Brain microvascular endothelial cell (primary cell): ENCODE data around the gene YY1AP1.
"Not testable (repeated sequence)": the region's sequence is repeated elsewhere in the genome, so short reads cannot be mapped to it uniquely, and the experiment has no call there.

Experiments
- DNase-seq: peaks from one replicate; pipeline ENCODE4 v3.0.0-alpha.2; 2020
- H3K27ac ChIP-seq: fragments of 250-450 bp; sonication (Bioruptor Pico); 2 replicates; pipeline ENCODE4 v1.5.1; 2020; ENCODE audit warnings: mild to moderate bottlenecking, moderate library complexity
- H3K27me3 ChIP-seq: fragments of 250-450 bp; sonication (Bioruptor Pico); replicated peaks from 2 replicates; pipeline ENCODE4 v1.5.1; 2020; ENCODE audit warnings: mild to moderate bottlenecking
- H3K36me3 ChIP-seq: fragments of 250-450 bp; sonication (Bioruptor Pico); replicated peaks from 2 replicates; pipeline ENCODE4 v1.5.1; 2020; ENCODE audit warnings: mild to moderate bottlenecking
- H3K4me3 ChIP-seq: 2 replicates; pipeline ENCODE4 v1.5.1; 2011; ENCODE audit warnings: low read depth, mild to moderate bottlenecking, control low read depth, low read length, moderate library complexity
- in situ Hi-C: cut with HindIII; loops from 2 replicates; pipeline ENCODE4 v1.10.0; 2017; ENCODE audit warnings: low sequenced_read_pairs, low pct_ligation_motif_present
- TF ChIP-seq, protein P1 (sequence below): IDR thresholded peaks from 2 replicates; pipeline ENCODE4 v1.5.1; 2011; ENCODE audit warnings: low read depth, mild to moderate bottlenecking, moderate library complexity, low read length, control low read depth, inconsistent platforms; ENCODE audit errors: missing control alignments

Gene YY1AP1

DNA sequence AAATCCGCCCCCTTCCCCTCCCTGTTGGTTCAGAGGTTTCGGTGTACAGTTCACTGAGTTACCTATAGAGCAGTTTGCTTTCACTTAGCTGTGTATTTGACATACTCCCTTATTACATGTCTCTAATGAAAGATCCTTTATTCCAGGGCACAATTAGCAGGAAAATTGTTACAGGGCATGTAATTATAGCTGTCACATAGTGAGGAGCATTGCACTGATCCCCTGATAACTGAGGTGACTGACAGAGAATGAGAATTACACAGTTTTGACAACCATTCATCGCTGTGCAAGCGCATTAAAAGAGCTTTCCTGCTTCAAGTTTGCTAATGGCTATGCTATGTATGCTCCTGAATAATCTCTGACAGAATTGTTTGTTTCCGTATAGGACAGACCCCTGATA, 27.2 kb upstream of the YY1AP1 start:
- in situ Hi-C loops: no loop called here

DNA sequence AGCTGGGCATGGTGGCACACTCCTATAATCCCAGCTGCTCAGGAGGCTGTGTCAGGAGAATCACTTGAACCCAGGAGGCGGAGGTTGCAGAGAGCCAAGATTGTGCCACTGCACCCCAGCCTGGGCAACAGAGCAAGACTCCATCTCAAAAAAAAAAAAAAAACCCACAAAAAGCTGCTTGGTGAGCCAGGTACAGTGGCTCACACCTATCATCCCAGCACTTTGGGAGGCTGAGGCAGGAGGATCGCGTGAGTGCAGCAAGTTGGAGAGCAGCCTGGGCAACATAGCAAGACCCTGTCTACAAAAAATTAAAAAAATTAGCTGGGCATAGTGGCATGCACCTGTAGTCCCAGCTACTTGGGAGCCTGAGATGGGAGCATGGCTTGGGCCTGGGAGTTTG, 26.5 kb upstream of the YY1AP1 start:
- H3K4me3 ChIP-seq, in situ Hi-C loops, H3K27me3 ChIP-seq, DNase-seq, H3K27ac ChIP-seq: not testable (repeated sequence)
- H3K36me3 ChIP-seq: peaks cover 25% of the 10 kb centered on the region

More for the DNA sequence above, 27.2 kb upstream of the YY1AP1 start:
- Histone ChIP-seq H3K27me3 (no peaks in the 10 kb centered on the region), H3K4me3 (no peak overlapping the region), H3K27ac (no peak overlapping the region), H3K36me3 (peaks cover 22% of the 10 kb centered on the region)
- no peak for DNase-seq
- TF ChIP-seq, protein P1, sequence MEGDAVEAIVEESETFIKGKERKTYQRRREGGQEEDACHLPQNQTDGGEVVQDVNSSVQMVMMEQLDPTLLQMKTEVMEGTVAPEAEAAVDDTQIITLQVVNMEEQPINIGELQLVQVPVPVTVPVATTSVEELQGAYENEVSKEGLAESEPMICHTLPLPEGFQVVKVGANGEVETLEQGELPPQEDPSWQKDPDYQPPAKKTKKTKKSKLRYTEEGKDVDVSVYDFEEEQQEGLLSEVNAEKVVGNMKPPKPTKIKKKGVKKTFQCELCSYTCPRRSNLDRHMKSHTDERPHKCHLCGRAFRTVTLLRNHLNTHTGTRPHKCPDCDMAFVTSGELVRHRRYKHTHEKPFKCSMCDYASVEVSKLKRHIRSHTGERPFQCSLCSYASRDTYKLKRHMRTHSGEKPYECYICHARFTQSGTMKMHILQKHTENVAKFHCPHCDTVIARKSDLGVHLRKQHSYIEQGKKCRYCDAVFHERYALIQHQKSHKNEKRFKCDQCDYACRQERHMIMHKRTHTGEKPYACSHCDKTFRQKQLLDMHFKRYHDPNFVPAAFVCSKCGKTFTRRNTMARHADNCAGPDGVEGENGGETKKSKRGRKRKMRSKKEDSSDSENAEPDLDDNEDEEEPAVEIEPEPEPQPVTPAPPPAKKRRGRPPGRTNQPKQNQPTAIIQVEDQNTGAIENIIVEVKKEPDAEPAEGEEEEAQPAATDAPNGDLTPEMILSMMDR: no peak

DNA sequence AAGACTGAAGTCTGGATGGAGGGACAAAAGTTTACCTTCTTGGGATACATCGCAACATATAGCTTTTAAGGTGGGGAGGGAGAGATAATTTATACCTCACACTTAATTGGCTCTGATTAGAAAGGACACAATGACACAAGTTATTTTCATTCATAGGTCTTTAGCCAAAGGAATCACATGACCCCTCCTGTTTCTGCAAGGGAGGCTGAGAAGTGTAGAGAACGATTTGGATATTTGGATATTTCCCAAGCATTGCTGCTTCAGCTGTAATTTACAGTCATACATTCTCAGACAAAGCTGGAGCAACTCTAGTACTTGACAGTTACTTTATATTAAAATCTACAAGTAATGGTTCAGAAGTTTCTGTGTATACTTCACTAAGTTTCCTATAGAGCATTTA, 24.5 kb upstream of the YY1AP1 start:
- DNase-seq: no peak
- in situ Hi-C loops: no loop called here
- no peak overlapping the region for H3K4me3 ChIP-seq
- TF ChIP-seq, protein P1: no peak
- no peak overlapping the region for H3K27ac ChIP-seq
- H3K27me3 ChIP-seq: no peaks in the 10 kb centered on the region
- peaks cover 20% of the 10 kb centered on the region for H3K36me3 ChIP-seq

DNA sequence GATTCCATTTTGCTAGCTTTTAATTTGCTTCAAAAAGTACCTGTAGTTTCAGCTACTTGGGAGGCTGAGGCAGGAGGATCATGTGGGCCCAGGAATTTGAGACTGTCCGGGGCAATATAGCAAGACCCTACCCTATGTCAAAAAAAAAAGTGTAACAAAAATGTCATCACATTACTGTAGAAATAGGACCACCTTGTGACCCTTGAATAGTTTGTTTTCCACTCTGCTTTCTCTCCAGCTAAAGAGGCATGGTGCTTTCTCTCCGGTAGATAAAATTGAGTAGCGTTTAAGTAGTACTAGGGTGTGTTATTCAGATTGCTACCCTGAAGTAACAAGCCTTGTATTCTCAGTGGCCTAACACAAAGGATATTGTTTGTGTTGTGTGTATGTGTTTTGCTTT, 24.1 kb upstream of the YY1AP1 start:
- H3K36me3 ChIP-seq: peaks cover 20% of the 10 kb centered on the region
- in situ Hi-C loops, H3K27ac ChIP-seq, H3K27me3 ChIP-seq, DNase-seq, H3K4me3 ChIP-seq: not testable (repeated sequence)

DNA sequence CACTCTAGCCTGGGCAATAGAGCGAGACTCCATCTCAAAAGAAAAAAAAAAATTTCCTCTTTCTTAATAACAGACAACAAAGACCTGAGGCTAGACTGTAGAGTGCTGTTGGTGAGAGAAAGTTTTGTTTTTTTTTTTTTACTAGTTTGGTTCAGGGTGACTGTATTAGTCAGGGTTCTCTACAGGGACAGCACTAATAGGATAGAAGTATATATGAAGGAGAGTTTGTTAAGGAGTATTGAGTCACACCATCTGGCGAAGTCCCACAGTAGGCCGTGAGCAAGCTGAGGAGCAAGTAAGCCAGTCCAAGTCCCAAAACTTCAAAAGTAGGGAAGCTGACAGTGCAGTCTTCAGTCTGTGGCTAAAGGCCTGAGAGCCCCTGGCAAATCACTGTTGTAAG, 22.9 kb upstream of the YY1AP1 start:
- H3K27ac ChIP-seq, in situ Hi-C loops: not testable (repeated sequence)
- H3K36me3 ChIP-seq: peaks cover 20% of the 10 kb centered on the region

DNA sequence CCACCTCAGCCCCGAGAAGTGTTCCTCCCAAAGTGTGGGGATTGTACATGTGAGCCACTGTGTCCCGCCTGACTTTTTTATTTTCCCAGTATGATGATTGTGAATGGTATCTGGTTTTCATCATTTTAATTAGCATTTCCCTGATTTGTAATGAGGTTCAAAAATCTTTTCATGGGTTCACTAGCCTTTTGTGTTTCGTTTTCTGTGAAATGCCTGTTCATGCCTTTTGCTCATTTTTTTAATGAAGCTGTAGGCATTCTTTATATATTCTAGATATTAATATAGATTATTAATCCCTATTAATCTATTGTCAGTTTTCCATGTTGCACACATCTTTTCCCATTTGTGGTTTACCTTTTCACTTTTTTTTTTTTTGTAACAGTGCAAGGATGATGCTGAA, 20.8 kb upstream of the YY1AP1 start:
- DNase-seq: no peak
- in situ Hi-C loops: no loop called here
- Histone ChIP-seq H3K27ac (no peak overlapping the region), H3K4me3 (no peak overlapping the region), H3K27me3 (no peaks in the 10 kb centered on the region), H3K36me3 (peaks cover 20% of the 10 kb centered on the region)
- TF ChIP-seq, protein P1: no peak

More for the DNA sequence above, 22.9 kb upstream of the YY1AP1 start:
- H3K4me3 ChIP-seq, H3K27me3 ChIP-seq, DNase-seq: not testable (repeated sequence)

DNA sequence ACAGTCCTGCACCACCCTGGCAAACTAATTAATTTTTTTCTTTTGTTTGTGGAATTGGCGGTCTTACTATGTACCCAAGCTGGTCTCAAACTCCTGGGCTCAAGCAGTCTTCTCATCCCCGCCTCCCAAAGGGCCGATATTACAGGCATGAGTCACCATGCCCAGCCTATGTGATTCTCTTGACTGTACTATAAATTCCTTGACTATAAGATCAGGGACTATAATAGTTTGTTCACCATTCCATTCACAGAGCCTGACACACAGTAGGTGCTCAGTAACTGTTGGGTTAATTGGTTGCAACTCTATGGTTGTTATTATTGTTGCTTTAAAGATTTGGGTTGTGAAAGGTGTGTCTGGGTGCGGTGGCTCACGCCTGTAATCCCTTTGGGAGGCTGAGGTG, 17.6 kb upstream of the YY1AP1 start:
- H3K36me3 ChIP-seq: peaks cover 4% of the 10 kb centered on the region
- in situ Hi-C loops: no loop called here
- peak; percentile 75 for DNase-seq
- H3K27me3 ChIP-seq: no peaks in the 10 kb centered on the region
- no peak overlapping the region for H3K27ac ChIP-seq
- no peak overlapping the region for H3K4me3 ChIP-seq
- TF ChIP-seq, protein P1: no peak

DNA sequence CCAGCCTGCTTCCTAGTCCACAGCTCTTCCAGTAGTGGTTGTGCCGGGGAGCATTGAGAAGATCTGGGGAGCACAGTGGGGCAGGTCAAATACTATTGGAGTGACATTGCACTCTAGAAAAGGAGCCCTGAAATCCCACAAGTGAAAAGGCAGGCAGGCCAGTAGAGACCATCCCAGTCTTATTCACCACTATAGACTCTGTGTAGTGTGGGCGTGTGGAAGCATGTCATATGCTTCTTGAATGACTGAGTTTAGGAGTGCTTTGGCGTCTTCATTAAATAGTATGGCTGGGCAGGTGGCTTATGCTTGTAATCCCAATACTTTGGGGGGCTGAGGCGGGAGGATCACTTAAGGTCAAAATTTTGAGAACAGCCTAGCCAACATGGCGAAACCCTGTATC, 15.8 kb upstream of the YY1AP1 start:
- H3K36me3 ChIP-seq, H3K27me3 ChIP-seq, DNase-seq, H3K4me3 ChIP-seq, H3K27ac ChIP-seq, in situ Hi-C loops: not testable (repeated sequence)
